AG10803 (cell line): ENCODE results near the gene RABGAP1L.
"Not testable (repeated sequence)": the region's sequence is repeated elsewhere in the genome, so short reads cannot be mapped to it uniquely, and the experiment has no call there.

ENCODE experiments used
- DNase-seq: peaks from one replicate; pipeline ENCODE4 v3.0.0; 2010; ENCODE audit warnings: low read depth
- H3K4me3 ChIP-seq: 2 replicates; pipeline ENCODE4 v1.5.1; 2011; ENCODE audit warnings: mild to moderate bottlenecking, low read length, control low read depth
- CTCF ChIP-seq: conservative IDR thresholded peaks from 2 replicates; pipeline ENCODE4 v1.5.1; 2011; ENCODE audit warnings: mild to moderate bottlenecking, low read length, control low read depth, inconsistent platforms

Gene RABGAP1L

DNA sequence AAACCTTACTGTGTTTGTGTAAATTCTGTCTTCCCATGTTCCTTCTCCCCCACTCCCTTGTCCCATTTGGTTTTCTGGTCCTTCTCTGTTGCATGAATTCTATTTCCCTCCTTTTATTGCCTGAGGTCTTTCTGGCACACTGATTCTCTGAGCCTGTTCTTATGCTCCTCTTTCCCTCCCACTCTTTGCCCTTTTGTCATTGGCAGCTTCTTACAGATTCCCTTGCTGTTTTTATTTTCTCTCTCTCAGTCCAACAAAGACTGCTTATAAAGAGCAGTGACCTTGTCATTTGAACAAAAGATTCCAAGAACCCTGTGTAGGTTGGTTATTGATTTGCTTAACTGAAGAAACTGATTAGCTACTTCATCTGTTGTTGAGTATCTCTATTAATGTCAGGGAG, 338.2 kb downstream of the RABGAP1L start:
- H3K4me3 ChIP-seq = no peak overlapping the region
- TF ChIP-seq CTCF = no peak
- DNase-seq = no peak

- not testable (repeated sequence) for DNase-seq, H3K4me3 ChIP-seq
Measured at GRCh38 chr1:174516755-174517154, 357.4 kb downstream of the RABGAP1L start.

GRCh38 chr1:174519844-174520243, 360.5 kb downstream of the RABGAP1L start:
- no peak overlapping the region for H3K4me3 ChIP-seq
- no peak for TF ChIP-seq CTCF
- no peak for DNase-seq

DNA sequence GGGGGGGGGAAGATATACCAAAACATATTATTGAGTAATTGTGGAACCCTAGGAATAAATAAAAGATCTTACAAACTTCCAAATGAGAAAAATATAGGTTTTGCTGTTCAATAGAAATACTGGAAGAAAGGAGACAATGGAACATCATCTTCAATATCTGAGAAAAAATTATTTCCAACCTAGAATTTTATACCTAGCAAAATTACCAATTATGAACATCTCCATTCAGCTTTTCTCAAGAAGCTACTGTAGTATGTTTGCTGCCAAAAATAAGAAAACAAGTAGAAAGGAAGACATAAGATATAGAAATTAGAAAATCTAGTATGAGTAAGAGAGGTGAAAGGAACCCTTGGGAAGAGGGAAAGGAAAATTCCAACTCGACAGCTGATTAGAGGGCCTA, 372.4 kb downstream of the RABGAP1L start:
- DNase-seq = no peak
- no peak overlapping the region for H3K4me3 ChIP-seq
- TF ChIP-seq CTCF = no peak

- no peak for TF ChIP-seq CTCF
- no peak overlapping the region for H3K4me3 ChIP-seq
- DNase-seq = peak; percentile 7
Measured at GRCh38 chr1:174534789-174535188, 375.5 kb downstream of the RABGAP1L start.

GRCh38 chr1:174535207-174535606, 375.9 kb downstream of the RABGAP1L start:
- DNase-seq = no peak
- no peak overlapping the region for H3K4me3 ChIP-seq
- TF ChIP-seq CTCF = no peak

- DNase-seq, H3K4me3 ChIP-seq: not testable (repeated sequence)
Measured at GRCh38 chr1:174543421-174543820, 384.1 kb downstream of the RABGAP1L start.

DNA sequence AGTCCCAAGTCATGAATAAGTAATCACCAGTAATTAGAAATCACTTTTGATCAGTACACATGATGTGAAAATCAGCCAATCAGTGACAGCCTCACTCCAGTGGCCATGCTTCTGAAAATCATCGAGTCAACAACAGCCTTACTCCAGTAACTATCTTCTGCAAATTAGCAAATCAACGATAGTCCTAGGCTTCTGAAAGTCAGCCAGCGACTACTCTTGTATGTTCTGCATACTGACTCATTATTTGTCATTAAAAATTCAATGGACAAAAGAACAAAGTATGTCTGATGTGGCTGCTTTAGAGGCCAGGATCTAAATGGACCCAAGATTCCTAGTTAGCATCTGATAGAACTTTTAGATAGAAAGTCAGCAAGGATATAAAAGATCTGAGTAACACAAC, 391.0 kb downstream of the RABGAP1L start:
- no peak for DNase-seq
- TF ChIP-seq CTCF = no peak
- H3K4me3 ChIP-seq = no peak overlapping the region
